Loucy (cell line): Measurements from ENCODE around the gene PTPRF.

Experiments used
- H2AFZ ChIP-seq: fragments of 200-600 bp; sonication (generic); 2 replicates; pipeline ENCODE4 v1.6.0; 2016; ENCODE audit warnings: antibody characterized with exemption, mild to moderate bottlenecking, low read length, moderate library complexity
- H3F3A ChIP-seq: fragments of 200-600 bp; 2 replicates; pipeline ENCODE4 v1.6.0; 2016; ENCODE audit warnings: antibody characterized with exemption, low read depth, mild to moderate bottlenecking
- H3K27me3 ChIP-seq: fragments of 200-600 bp; sonication (generic); 2 replicates; pipeline ENCODE4 v1.6.1; 2014; ENCODE audit warnings: low read length, mild to moderate bottlenecking; ENCODE audit not compliant: insufficient read depth, poor library complexity, severe bottlenecking
- H3K36me3 ChIP-seq: fragments of 200-600 bp; sonication (generic); 2 replicates; pipeline ENCODE4 v1.6.1; 2016; ENCODE audit warnings: low read length; ENCODE audit not compliant: insufficient read depth
- H3K4me1 ChIP-seq: fragments of 200-600 bp; sonication (generic); 2 replicates; pipeline ENCODE4 v1.5.1; 2014; ENCODE audit warnings: low read length, mild to moderate bottlenecking; ENCODE audit not compliant: insufficient read depth, poor library complexity, severe bottlenecking
- H3K4me2 ChIP-seq: fragments of 200-600 bp; sonication (generic); 2 replicates; pipeline ENCODE4 v1.6.0; 2014; ENCODE audit warnings: antibody characterized with exemption, low read length, low read depth, mild to moderate bottlenecking; ENCODE audit not compliant: poor library complexity, severe bottlenecking
- H3K4me3 ChIP-seq: fragments of 200-600 bp; sonication (generic); 2 replicates; pipeline ENCODE4 v1.5.1; 2014; ENCODE audit warnings: low read length, mild to moderate bottlenecking, mixed read lengths; ENCODE audit not compliant: poor library complexity, severe bottlenecking
- H3K79me2 ChIP-seq: fragments of 200-600 bp; sonication (generic); 2 replicates; pipeline ENCODE4 v1.6.1; 2014; ENCODE audit warnings: low read length; ENCODE audit not compliant: insufficient read depth
- H3K9ac ChIP-seq: fragments of 200-600 bp; sonication (generic); 2 replicates; pipeline ENCODE4 v1.6.0; 2014; ENCODE audit warnings: mild to moderate bottlenecking, low read depth, low read length, moderate library complexity; ENCODE audit not compliant: poor library complexity, severe bottlenecking
- H3K9me2 ChIP-seq: fragments of 200-600 bp; sonication (generic); replicated peaks from 2 replicates; pipeline ENCODE4 v1.6.1; 2016; ENCODE audit warnings: low read depth, low read length, mixed read lengths
- H3K9me3 ChIP-seq: fragments of 200-600 bp; sonication (generic); 2 replicates; pipeline ENCODE4 v1.6.1; 2014; ENCODE audit warnings: mild to moderate bottlenecking, antibody characterized with exemption, low read length, low read depth; ENCODE audit not compliant: insufficient read depth
- H4K20me1 ChIP-seq: fragments of 200-600 bp; sonication (generic); 2 replicates; pipeline ENCODE4 v1.6.0; 2014; ENCODE audit warnings: antibody characterized with exemption, low read length, mild to moderate bottlenecking; ENCODE audit not compliant: insufficient read depth, poor library complexity, severe bottlenecking
- CTCF ChIP-seq: fragments of 200-600 bp; sonication (generic); conservative IDR thresholded peaks from 2 replicates; pipeline ENCODE4 v1.5.1; 2014; ENCODE audit warnings: mild to moderate bottlenecking, antibody characterized with exemption, low read length
- EZH2phosphoT487 ChIP-seq: fragments of 200-600 bp; IDR thresholded peaks from 2 replicates; pipeline ENCODE4 v1.6.1; 2018; ENCODE audit warnings: antibody characterized with exemption, mild to moderate bottlenecking, moderate library complexity, borderline replicate concordance

Gene PTPRF

DNA sequence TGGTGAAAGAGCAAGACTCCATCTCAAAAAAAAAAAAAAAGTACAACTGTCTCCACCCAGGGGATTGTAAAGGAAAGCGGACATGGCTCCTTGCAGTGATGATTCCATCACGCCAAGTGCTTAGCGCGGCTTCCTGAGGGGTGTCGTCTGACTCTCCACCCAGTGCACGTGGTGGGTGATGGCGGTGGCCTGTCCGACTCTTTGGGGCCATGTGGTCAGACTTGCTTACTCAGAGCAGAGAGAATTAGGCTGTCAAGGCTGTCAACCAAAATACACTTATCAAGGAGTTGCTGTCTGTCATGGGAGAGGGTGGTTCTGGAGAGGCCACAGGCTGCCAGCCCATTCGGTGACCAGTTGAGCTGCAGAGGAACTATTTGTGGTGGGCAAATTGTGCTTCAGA is 49.4 kb downstream of the PTPRF start:
- H4K20me1 ChIP-seq: no peaks in the 10 kb centered on the region
- no peak overlapping the region for H3K4me3 ChIP-seq
- no peaks in the 10 kb centered on the region for H3K9me2 ChIP-seq
- peaks cover 12% of the 10 kb centered on the region for H3K4me1 ChIP-seq
- no peak overlapping the region for H3K4me2 ChIP-seq
- no peaks in the 10 kb centered on the region for H3K27me3 ChIP-seq
- no peaks in the 10 kb centered on the region for H3F3A ChIP-seq
- no peaks in the 10 kb centered on the region for H3K9me3 ChIP-seq
- H2AFZ ChIP-seq: no peak overlapping the region
- no peak overlapping the region for H3K9ac ChIP-seq
- TF ChIP-seq EZH2phosphoT487 (no peak), CTCF (no peak)
- no peaks in the 10 kb centered on the region for H3K36me3 ChIP-seq
- no peaks in the 10 kb centered on the region for H3K79me2 ChIP-seq

GRCh38 chr1:43582162-43582566 is 51.5 kb downstream of the PTPRF start:
- TF ChIP-seq CTCF (no peak), EZH2phosphoT487 (no peak)
- Histone ChIP-seq H4K20me1 (no peaks in the 10 kb centered on the region), H3F3A (no peaks in the 10 kb centered on the region), H3K9me2 (no peaks in the 10 kb centered on the region), H3K4me1 (peaks cover 12% of the 10 kb centered on the region), H3K9ac (no peak overlapping the region), H3K4me3 (no peak overlapping the region), H3K27me3 (no peaks in the 10 kb centered on the region), H3K4me2 (no peak overlapping the region), H3K36me3 (no peaks in the 10 kb centered on the region), H2AFZ (no peak overlapping the region), H3K79me2 (no peaks in the 10 kb centered on the region), H3K9me3 (no peaks in the 10 kb centered on the region)

- no peaks in the 10 kb centered on the region for H3K36me3 ChIP-seq
- H3K9ac ChIP-seq: no peak overlapping the region
- peaks cover 12% of the 10 kb centered on the region for H3K4me1 ChIP-seq
- no peak overlapping the region for H3K4me3 ChIP-seq
- H3K4me2 ChIP-seq: no peak overlapping the region
- H3K9me3 ChIP-seq: no peaks in the 10 kb centered on the region
- H3F3A ChIP-seq: no peaks in the 10 kb centered on the region
- no peaks in the 10 kb centered on the region for H3K9me2 ChIP-seq
- H4K20me1 ChIP-seq: no peaks in the 10 kb centered on the region
- no peaks in the 10 kb centered on the region for H3K27me3 ChIP-seq
- H3K79me2 ChIP-seq: no peaks in the 10 kb centered on the region
- no peak overlapping the region for H2AFZ ChIP-seq
- TF ChIP-seq EZH2phosphoT487: no peak
- no peak for TF ChIP-seq CTCF
These were observed 52.4 kb downstream of the PTPRF start for GRCh38 chr1:43583058-43583457.
